ENCODE results near the gene CNOT6.
"Not testable (repeated sequence)": the region's sequence is repeated elsewhere in the genome, so short reads cannot be mapped to it uniquely, and the experiment has no call there.

Gene CNOT6

GRCh38 chr5:180494060-180494509 lies at the start of gene CNOT6:
Gene CNOT6 (plus strand): TSS chr5:180494379. CDS start chr5:180529277, 34,898 bp downstream.
- DNase-seq (ENCODE audit: low spot score) = peak; percentile 98

GRCh38 chr5:180454752-180455151 lies 39.4 kb upstream of the CNOT6 start:
- DNase-seq (ENCODE audit: low spot score) = no peak

GRCh38 chr5:180455872-180456271 lies 38.3 kb upstream of the CNOT6 start:
- DNase-seq (ENCODE audit: low spot score) = no peak

- no peak for DNase-seq (ENCODE audit: low spot score)
Observed at GRCh38 chr5:180456792-180457191, 37.4 kb upstream of the CNOT6 start.

- DNase-seq (ENCODE audit: low spot score) = not testable (repeated sequence)
Observed at GRCh38 chr5:180458852-180459673, 35.1 kb upstream of the CNOT6 start.

- not testable (repeated sequence) for DNase-seq (ENCODE audit: low spot score)
Observed at GRCh38 chr5:180459674-180460142, 34.5 kb upstream of the CNOT6 start.

- no peak for DNase-seq (ENCODE audit: low spot score)
Observed at GRCh38 chr5:180460834-180461233, 33.3 kb upstream of the CNOT6 start.

GRCh38 chr5:180461303-180461702 lies 32.9 kb upstream of the CNOT6 start:
- no peak for DNase-seq (ENCODE audit: low spot score)

GRCh38 chr5:180463216-180463900 lies 30.8 kb upstream of the CNOT6 start:
- DNase-seq (ENCODE audit: low spot score) = no peak

GRCh38 chr5:180463916-180464602 lies 30.1 kb upstream of the CNOT6 start:
- peak; percentile 0 for DNase-seq (ENCODE audit: low spot score)

- DNase-seq (ENCODE audit: low spot score) = no peak
Observed at GRCh38 chr5:180464603-180464970, 29.6 kb upstream of the CNOT6 start.

GRCh38 chr5:180465052-180465451 lies 29.1 kb upstream of the CNOT6 start:
- DNase-seq (ENCODE audit: low spot score) = not testable (repeated sequence)

- no peak for DNase-seq (ENCODE audit: low spot score)
Observed at GRCh38 chr5:180466316-180466715, 27.9 kb upstream of the CNOT6 start.

- peak; percentile 3 for DNase-seq (ENCODE audit: low spot score)
Observed at GRCh38 chr5:180467028-180467975, 26.9 kb upstream of the CNOT6 start.

GRCh38 chr5:180467989-180468731 lies 26.0 kb upstream of the CNOT6 start:
- DNase-seq (ENCODE audit: low spot score) = no peak

- DNase-seq (ENCODE audit: low spot score) = no peak
Observed at GRCh38 chr5:180468732-180469585, 25.2 kb upstream of the CNOT6 start.

GRCh38 chr5:180469586-180469865 lies 24.7 kb upstream of the CNOT6 start:
- DNase-seq (ENCODE audit: low spot score) = no peak

GRCh38 chr5:180469866-180470265 lies 24.3 kb upstream of the CNOT6 start:
- no peak for DNase-seq (ENCODE audit: low spot score)

GRCh38 chr5:180470361-180470760 lies 23.8 kb upstream of the CNOT6 start:
- DNase-seq (ENCODE audit: low spot score) = no peak
